HK-2 (cell line): Measurements from ENCODE around the gene KCNK16.
A peak's percentile ranks its signal among the peaks of the same experiment; 100 is the strongest.
"Not testable (repeated sequence)": the region's sequence is repeated elsewhere in the genome, so short reads cannot be mapped to it uniquely, and the experiment has no call there.

Experiments
- DNase-seq: peaks from one replicate; pipeline ENCODE4 v3.0.0-alpha.2; 2018; ENCODE audit not compliant: unreplicated experiment

KCNK16 gene

DNA sequence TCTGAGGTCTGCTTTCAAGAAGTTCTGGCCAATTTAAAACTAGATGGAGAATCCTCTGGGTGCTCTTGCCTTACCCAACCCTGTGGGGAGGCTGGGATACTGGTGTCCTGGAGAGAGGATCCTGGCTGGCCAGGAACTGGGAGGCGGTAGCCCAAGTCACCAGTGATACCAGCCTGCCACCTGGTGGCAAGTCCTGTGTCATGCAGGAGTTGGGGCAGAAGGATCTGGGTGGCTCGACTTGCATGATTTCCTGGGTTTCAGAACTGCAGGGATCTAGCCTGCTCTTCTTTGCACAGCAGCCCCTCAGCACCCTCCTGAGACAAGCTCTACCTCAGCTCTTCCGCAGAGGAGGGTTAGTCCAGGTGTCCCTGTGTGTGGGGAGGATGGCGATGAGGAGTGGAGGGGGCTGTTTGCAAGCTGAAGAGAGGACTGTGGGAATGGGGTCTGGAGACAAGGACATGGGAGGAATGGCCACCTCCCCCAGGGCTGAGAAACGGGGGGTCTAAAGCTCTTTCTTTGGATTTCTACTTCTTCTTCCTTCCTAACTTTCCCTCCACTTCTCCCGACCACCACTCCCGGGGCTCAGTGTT lies 12.5 kb downstream of the KCNK16 start:
- DNase-seq = peak; percentile 63

GRCh38 chr6:39307462-39307861 lies 15.0 kb downstream of the KCNK16 start:
- DNase-seq = no peak

- no peak for DNase-seq
Observed at GRCh38 chr6:39304951-39305350, 17.6 kb downstream of the KCNK16 start.

- no peak for DNase-seq
Observed at GRCh38 chr6:39303425-39304153, 18.9 kb downstream of the KCNK16 start.

GRCh38 chr6:39302669-39303424 lies 19.7 kb downstream of the KCNK16 start:
- DNase-seq = peak; percentile 80

GRCh38 chr6:39302011-39302410 lies 20.5 kb downstream of the KCNK16 start:
- DNase-seq = no peak

DNA sequence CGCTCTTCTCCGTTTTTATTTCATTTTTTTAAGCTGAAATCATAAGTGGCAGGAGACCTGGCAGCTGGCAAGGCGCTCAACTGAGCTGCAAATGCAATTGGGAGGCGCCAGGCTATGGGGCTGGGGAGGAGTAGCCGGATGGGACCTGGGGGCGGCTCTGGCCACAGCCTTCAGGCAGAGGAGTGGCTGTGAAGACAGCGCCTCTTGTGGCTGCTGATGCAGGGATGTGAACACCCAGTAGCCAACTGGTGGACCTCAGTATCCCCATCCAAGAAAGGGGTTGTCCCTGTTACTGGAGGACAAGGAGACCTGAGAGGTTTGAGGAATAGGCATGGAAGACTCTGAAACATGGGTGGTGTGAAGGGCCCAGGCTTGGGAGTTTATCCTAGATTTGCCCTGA lies 20.9 kb downstream of the KCNK16 start:
- DNase-seq = no peak

DNA sequence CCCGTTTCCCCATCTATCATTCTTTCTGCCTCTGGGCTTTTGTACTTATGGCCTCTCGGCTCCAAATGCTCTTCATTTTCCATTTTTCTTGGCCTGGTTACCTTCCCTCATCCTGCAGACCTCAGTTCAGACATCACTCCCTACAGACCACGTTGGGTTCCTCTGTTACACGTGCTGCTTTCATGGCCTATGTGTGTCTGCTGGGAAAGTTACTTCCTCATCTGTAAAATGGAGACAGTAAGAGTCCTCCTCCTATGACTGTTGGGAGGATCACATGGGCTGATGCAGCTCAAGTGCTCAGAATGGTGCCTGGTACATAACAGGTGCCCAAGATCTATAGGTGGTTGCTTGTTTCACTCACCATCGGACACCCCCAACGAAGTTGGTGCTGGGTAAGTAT lies 21.8 kb downstream of the KCNK16 start:
- DNase-seq = no peak

DNA sequence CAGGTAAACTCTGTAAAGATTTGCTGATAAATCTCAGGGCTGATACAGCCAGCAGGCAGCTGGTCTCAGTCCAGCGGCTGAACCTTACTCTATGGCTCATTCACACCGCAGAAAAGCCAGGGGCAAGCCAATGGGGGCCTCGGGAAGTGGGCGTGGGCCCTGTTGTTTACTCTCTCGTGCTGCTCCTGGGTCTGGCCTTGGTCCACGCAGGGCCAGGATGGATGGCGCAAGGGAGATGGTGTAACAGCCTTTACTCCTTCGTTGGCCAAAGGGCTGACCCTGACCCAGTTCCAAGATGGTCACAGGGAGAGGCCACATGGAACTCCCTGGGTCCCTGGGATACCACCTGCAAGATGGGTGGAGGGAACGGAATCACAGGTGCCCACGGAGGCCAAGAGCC lies 24.4 kb downstream of the KCNK16 start:
- DNase-seq = no peak

DNA sequence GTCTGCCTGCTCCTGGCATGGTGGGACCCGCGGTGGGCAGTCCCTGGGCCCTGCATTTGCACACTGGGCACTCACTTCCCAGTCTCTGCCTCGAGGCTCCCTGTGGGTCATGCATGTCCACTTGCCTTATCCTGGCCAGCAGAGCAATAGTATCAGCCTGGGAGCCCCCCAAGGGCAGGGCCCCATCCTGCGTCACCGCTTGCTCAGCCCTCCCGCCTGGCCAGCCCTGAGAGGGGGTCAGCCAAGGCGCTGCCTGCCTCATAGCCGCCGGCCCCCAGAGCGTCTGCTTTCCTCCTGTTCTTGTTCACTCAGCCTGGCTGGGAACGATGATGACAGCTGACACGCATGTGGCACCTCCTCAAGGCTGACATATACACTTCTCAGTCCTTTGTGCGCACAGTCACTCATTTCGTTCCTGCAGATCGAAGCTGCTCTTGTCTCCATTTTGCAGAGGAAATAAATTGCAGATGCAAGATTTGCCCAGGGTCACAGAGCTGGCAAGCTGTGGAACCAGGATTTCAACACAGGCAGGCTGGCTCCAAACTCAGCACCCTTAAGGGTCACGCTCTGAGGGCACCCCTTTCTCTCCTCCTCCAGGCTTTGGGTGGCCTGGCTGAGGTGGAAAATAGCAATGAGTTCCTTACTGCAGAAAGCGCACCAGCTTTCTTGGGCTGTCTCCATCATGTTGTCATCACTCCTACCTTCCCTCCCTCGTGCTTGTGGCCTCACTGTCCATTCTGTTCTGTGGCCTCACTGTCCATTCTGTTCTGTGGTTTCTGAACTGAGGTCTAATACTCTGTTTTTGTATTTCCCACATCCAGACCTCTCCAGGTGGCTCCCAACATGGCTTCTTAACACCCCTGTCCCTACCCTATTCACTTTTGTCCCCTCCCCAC lies 25.5 kb downstream of the KCNK16 start:
- DNase-seq = no peak

GRCh38 chr6:39295611-39296011 lies 26.9 kb downstream of the KCNK16 start:
- no peak for DNase-seq

DNA sequence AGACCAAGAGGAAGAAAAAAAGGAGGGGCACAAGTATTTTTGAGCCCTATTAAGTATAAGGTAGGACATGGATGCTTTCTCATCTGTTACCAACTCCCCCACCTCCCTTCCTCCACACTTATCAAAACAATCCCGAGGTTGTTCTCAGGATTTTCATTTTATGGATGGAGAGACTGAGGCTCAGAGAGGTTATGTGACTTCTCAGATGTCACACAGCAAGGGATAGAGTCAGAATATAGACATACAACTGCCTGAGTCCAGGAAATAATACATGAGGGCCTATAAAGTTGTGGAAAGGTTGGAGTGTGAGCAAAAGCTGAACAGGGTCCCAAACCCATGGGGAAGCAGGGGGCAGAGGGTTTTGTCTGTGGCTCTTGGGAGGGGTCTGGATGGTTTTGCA lies 27.6 kb downstream of the KCNK16 start:
- DNase-seq = no peak

GRCh38 chr6:39294133-39294532 lies 28.4 kb downstream of the KCNK16 start:
- no peak for DNase-seq

- DNase-seq = no peak
Observed at GRCh38 chr6:39292637-39293036, 29.9 kb downstream of the KCNK16 start.

- DNase-seq = no peak
Observed at GRCh38 chr6:39289490-39289889, 33.0 kb downstream of the KCNK16 start.

GRCh38 chr6:39287601-39288000 lies 34.9 kb downstream of the KCNK16 start:
- no peak for DNase-seq

GRCh38 chr6:39286596-39286995 lies 35.9 kb downstream of the KCNK16 start:
- not testable (repeated sequence) for DNase-seq

- no peak for DNase-seq
Observed at GRCh38 chr6:39282774-39283173, 39.7 kb downstream of the KCNK16 start.

DNA sequence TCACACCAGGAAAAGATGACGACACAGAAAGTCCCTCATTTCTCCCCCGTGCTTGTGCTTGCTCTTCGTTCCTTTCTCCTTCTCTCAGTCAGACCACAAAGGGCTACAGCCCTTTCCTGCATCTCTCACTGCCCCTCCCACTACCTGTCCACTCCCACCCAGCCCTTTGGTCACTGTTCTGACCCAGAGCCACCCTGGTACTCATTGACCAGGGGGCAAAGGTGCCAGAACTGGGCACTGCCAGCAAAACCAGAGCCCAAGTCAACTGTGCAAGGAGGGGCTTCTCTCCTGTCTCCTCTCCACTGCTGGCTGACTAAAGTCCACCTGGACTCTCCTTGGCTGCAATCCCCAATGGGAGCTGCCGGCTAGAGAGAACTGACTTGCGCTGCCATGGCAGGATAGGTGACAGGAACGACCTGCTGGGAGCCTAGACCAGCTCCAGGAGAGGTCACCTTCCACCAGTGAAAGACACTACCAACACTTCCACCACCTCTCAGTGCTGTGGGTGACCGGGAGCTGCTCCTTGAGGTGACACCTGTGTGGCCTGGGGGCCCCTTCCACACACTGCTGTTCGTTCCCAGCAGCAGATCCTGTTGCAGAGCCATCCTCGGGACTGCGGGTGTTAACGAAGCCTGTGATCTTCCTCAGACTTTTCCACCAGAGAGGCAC lies 41.1 kb downstream of the KCNK16 start:
- DNase-seq = no peak

DNA sequence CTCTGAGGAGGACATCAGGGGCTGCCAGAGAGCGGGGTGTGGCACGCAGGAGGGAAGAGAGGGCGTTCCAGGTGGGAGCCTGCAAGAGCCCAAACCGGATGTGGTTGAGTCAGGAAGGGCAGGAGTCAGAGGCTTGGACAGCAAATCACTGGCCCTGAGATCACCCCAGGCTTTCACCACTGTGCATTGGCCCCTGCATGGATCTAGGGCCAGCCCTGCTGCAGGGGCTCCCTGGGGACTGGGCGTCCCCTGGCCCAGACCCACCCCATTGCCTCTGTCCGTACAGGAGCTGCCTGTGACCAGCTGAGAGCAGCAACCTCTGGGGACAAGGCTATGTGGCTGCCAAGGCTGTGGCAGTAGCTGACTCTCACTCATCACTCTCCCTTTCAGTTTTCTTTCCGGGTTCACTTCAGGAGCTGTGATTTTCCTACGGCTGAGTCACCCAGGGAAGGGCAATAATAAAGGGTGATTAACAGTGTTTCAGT lies 42.2 kb downstream of the KCNK16 start:
- DNase-seq = peak; percentile 43

GRCh38 chr6:39279539-39279938 lies 43.0 kb downstream of the KCNK16 start:
- DNase-seq = no peak
